Pancreas (tissue), 10 donors: Measurements from ENCODE around the gene DRG2. TPM values are rescaled to one million over a fixed set of nuclear protein-coding genes. Genes with fewer than 3 reads are reported as not detected.

Experiments used
- ATAC-seq, 4 donors: fragments of 200-7000 bp; cut with Tn5 transposase; one replicate each; pipeline versions ENCODE4 v1.8.0 to v1.9.1; 2020; ENCODE audit warnings: mild to moderate bottlenecking in 4 of 4, moderate library complexity in 4 of 4
- DNase-seq, 6 donors: peaks; one replicate each; pipeline ENCODE4 v3.0.0-alpha.2; 2020
- FAIRE-seq: peaks from 2 replicates; lab custom pipeline; 2012; peaks lifted over from hg19 to GRCh38; lab: Jason Lieb, UNC
- H3K27ac ChIP-seq, 4 donors: fragments of 200-600 bp; sonication (generic); 1 replicate in 3 of 4; 2 replicates in 1 of 4; pipeline versions ENCODE4 v1.5.0 to v1.8.0; 2020
- H3K27me3 ChIP-seq, 4 donors: fragments of 200-600 bp; one replicate each; pipeline ENCODE4 v1.8.0; 2021
- H3K36me3 ChIP-seq, 3 donors: fragments of 200-600 bp; sonication (generic) in 1 of 3; one replicate each; pipeline versions ENCODE4 v1.5.0 to v1.8.0; 2020 to 2021
- H3K4me1 ChIP-seq, 3 donors: fragments of 200-600 bp; one replicate each; pipeline ENCODE4 v1.8.0; 2021
- H3K4me3 ChIP-seq, 4 donors: fragments of 200-600 bp; sonication (generic) in 2 of 4; one replicate each; pipeline versions ENCODE4 v1.5.0 to v1.8.0; 2020 to 2021
- H3K9me3 ChIP-seq, 4 donors: fragments of 200-600 bp; one replicate each; pipeline ENCODE4 v1.8.0; 2021
- WGBS, 2 donors: extraction: QIAGEN DNeasy Blood & Tissue Kit; methylation state at CpG; one replicate each; pipeline ENCODE4 v1.1.7; 2013; 5-methylcytosine and 5-hydroxymethylcytosine counted together
- intact Hi-C, 3 donors: fragments of 100-400 bp; cut with DNase I; formaldehyde crosslinking; loops; one replicate each; pipeline versions ENCODE4 v1.11.1 to v1.14.2; 2022
- polyA plus RNA-seq, 2 donors: library from polyadenylated mRNA; stranded (reverse); fragments of 200-250 nt; gene quantifications; one replicate each; pipeline ENCODE4 v1.2.3, GENCODE V29; 2013
- total RNA-seq, 6 donors: library from RNA; stranded (reverse); fragmentation: NEBNext Ultra II Directional in 4 of 6; extraction: Animal tissue kit (Norgen Biotek cat#: 25700) in 4 of 6; gene quantifications; one replicate each; pipeline versions ENCODE4 v1.2.1 to v1.2.4, GENCODE V29; 2021 to 2023
- TF ChIP-seq, protein P1 (sequence below), 4 donors: fragments of 200-600 bp; sonication (generic) in 3 of 4; IDR thresholded peaks; one replicate each; pipeline versions ENCODE4 v1.5.0 to v1.8.0; 2021; ENCODE audit warnings: antibody characterized with exemption in 4 of 4
- donor health status: healthy with polysubstance abuse.
- donor health status: DM: no; HTN: no; CAD: no; lungs with moderate emphysema.
- donor health status: DM: no; HTN: no; CAD: no.
- donor health status: control.
- donor health status: control.
- donor health status: Bipolar disorder and iron deficiency.
- donor health status: DM: yes; HTN: yes; CAD: no.
- donor health status: DM: no; HTN: no; CAD: no.
- donor health status: DM: no; HTN: no; CAD: no.
- donor health status: DM: yes; HTN: yes; CAD: no.

Gene DRG2
- total and polyA plus RNA-seq, 8 donors: 13.4 to 46.9 (median 17.9) TPM

DNA sequence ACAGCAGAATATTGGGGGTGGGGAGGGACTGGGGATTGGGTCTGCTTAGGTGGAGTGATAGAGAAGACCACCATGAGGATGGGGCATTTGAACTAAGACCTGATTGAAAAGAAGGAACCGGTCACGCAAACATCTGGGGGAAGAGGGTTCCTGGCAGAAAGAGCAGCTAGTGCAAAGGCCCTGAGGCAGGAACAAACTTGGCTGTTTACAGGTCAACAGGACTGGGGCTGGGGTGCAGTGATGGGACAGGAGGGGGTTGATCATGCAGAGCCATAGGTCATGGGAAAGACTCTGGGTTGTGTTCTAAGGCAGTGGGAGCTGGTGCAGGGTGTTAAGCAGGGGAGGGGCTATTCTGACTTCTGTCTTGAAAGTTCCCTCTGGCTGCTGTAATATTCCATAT lies 1.9 kb downstream of the DRG2 start:
- no peak for FAIRE-seq
- H3K27me3 ChIP-seq: no peaks in the 10 kb centered on the region
- H3K4me3 ChIP-seq: no peak overlapping the region
- no peak for ATAC-seq
- no peaks in the 10 kb centered on the region for H3K9me3 ChIP-seq
- peaks cover 0 to 3% (median 0%) of the 10 kb centered on the region in 3 donors for H3K4me1 ChIP-seq
- intact Hi-C loops: no loop called here
- no peak overlapping the region for H3K27ac ChIP-seq
- TF ChIP-seq, protein P1, sequence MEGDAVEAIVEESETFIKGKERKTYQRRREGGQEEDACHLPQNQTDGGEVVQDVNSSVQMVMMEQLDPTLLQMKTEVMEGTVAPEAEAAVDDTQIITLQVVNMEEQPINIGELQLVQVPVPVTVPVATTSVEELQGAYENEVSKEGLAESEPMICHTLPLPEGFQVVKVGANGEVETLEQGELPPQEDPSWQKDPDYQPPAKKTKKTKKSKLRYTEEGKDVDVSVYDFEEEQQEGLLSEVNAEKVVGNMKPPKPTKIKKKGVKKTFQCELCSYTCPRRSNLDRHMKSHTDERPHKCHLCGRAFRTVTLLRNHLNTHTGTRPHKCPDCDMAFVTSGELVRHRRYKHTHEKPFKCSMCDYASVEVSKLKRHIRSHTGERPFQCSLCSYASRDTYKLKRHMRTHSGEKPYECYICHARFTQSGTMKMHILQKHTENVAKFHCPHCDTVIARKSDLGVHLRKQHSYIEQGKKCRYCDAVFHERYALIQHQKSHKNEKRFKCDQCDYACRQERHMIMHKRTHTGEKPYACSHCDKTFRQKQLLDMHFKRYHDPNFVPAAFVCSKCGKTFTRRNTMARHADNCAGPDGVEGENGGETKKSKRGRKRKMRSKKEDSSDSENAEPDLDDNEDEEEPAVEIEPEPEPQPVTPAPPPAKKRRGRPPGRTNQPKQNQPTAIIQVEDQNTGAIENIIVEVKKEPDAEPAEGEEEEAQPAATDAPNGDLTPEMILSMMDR (IDR thresholded peaks at IDR 0.05): no peak
- no peak for DNase-seq
- 96% methylated on average over 2 of the region's 2 CpGs for WGBS, 2 donors
- peaks cover 0 to 11% (median 0%) of the 10 kb centered on the region in 3 donors for H3K36me3 ChIP-seq

DNA sequence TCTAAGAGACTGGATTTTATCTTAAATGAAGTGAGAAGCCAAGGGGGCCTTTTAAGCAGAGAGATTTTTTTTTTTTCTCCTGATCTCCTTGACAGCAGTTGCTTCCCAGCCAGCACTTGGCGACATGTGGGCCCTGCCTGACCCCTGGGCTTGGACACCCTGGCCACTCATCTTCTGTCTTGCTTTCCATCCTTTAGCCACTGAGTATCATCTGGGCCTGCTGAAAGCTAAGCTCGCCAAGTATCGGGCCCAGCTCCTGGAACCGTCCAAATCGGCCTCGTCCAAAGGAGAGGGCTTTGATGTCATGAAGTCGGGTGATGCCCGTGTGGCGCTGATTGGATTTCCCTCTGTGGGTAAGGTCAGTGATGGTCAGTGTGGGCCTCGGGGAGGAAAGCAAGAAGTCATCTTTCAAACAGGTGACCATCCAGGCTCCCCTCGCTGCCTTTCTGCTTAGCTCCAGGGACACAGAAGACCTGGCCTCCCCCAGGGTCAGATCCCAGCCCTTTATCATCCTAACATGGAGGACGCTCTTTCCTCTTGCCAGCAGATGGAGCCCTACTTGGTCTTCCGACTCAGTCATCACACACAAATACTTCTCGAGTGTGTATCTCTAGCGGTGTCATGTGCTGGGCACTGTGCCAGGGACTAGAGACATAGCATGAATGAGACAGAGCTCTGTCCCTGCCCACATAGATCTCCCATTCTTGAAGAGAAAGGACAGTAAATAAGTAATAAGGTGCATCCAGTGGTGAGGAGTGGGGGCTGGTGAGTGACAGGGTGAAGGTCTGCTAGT lies 6.1 kb downstream of the DRG2 start:
- Histone ChIP-seq H3K36me3 (peaks cover 0 to 12% (median 0%) of the 10 kb centered on the region in 3 donors), H3K27me3 (no peaks in the 10 kb centered on the region), H3K9me3 (no peaks in the 10 kb centered on the region), H3K4me1 (peaks cover 0 to 3% (median 0%) of the 10 kb centered on the region in 3 donors), H3K27ac (no peak overlapping the region), H3K4me3 (no peak overlapping the region)
- DNase-seq (peak in 2 of 6 donors; percentile 36 to 37), ATAC-seq (peak in 3 of 4 donors; percentile 15 to 46 (median 40)), FAIRE-seq (no peak)
- TF ChIP-seq, protein P1 (IDR thresholded peaks at IDR 0.05): no peak
- WGBS, 2 donors: 79 to 84% methylated on average over 15 of the region's 15 CpGs
- intact Hi-C loops: no loop called here

DNA sequence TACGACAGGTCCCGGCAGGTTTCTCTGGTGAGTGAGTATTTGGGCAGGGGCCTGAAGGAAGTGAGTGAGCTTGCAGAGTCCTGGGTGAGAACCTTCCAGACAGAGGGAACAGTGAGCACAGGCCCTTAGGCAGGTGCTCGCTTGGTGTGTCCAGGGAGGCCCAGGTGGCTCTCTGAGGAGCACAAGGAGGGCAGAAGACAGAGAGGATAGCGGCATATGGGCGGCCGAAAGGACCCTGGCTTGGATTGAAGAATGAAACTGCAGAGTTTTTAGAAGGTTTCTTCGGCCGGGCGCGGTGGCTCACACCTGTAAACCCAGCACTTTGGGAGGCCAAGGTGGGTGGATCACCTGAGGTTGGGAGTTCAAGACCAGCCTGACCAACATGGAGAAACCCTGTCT lies 6.7 kb downstream of the DRG2 start:
- Histone ChIP-seq H3K4me1 (no peaks in the 10 kb centered on the region), H3K27me3 (no peaks in the 10 kb centered on the region), H3K4me3 (no peak overlapping the region), H3K9me3 (no peaks in the 10 kb centered on the region), H3K27ac (no peak overlapping the region), H3K36me3 (peaks cover 0 to 12% (median 0%) of the 10 kb centered on the region in 3 donors)
- ATAC-seq (no peak), DNase-seq (no peak), FAIRE-seq (no peak)
- WGBS, 2 donors: 93 to 97% methylated on average over 10 of the region's 10 CpGs
- intact Hi-C loops: no loop called here
- TF ChIP-seq, protein P1 (IDR thresholded peaks at IDR 0.05): no peak

DNA sequence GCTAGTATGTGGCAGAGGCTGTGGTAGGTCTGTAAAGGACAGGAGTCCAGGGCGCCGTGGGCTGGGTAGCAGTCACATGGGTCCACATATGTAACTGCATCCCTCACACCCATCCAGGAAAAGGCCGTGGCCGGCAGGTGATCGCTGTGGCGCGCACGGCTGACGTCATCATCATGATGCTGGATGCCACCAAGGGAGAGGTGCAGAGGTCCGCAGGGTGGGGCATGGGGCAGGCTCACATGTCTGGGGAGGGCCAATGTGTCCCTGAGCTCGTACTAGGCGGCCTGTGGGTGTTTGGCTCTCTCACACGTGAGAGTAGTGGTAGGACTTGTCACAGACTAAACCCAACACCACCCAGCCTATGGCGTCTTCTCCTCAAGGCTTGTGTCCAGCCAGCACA lies 11.8 kb downstream of the DRG2 start:
- Histone ChIP-seq H3K27ac (no peak overlapping the region), H3K9me3 (no peaks in the 10 kb centered on the region), H3K4me3 (no peak overlapping the region), H3K4me1 (no peaks in the 10 kb centered on the region), H3K27me3 (no peaks in the 10 kb centered on the region), H3K36me3 (peaks cover 0 to 14% (median 0%) of the 10 kb centered on the region in 3 donors)
- ATAC-seq (no peak), FAIRE-seq (no peak), DNase-seq (peak in 1 of 6 donors; percentile 65)
- TF ChIP-seq, protein P1 (IDR thresholded peaks at IDR 0.05): no peak
- WGBS, 2 donors: 92 to 96% methylated on average over 14 of the region's 14 CpGs
- intact Hi-C loops: no loop called here

DNA sequence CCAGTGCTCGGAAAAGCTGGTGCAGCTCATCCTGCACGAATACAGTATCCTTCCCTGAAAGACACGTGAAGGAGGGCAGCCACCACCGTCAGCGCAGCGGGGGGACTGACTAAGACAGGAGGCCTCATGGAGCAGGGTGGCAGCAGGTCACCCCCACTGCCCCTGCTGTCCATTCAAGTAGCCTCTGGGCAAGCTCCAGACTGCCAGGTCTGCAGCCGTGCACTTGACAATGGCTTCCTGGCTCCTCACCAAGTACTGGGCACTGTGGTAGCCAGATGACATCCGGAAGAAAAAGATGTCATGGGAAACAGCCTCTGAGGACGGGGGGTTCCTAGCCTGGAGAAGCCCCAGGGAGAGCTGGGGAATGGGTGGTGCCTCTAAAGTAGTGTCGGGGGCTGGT lies 12.9 kb downstream of the DRG2 start:
- H3K27ac ChIP-seq: no peak overlapping the region
- 83 to 88% methylated on average over 10 of the region's 10 CpGs for WGBS, 2 donors
- intact Hi-C loops: no loop called here
- ATAC-seq: no peak
- FAIRE-seq: no peak
- H3K4me1 ChIP-seq: no peaks in the 10 kb centered on the region
- TF ChIP-seq, protein P1 (IDR thresholded peaks at IDR 0.05): no peak
- H3K27me3 ChIP-seq: no peaks in the 10 kb centered on the region
- H3K9me3 ChIP-seq: no peaks in the 10 kb centered on the region
- no peak overlapping the region for H3K4me3 ChIP-seq
- DNase-seq: peak in 1 of 6 donors; percentile 43
- peaks cover 0 to 12% (median 0%) of the 10 kb centered on the region in 3 donors for H3K36me3 ChIP-seq
